MM.1S (cell line): ENCODE data around the gene WNT2.

Experiments
- DNase-seq: peaks from one replicate; pipeline ENCODE4 v3.0.0-alpha.2; 2015
- H2AFZ ChIP-seq: fragments of 300-600 bp; sonication (generic); 2 replicates; pipeline ENCODE4 v1.6.0; 2016; ENCODE audit warnings: antibody characterized with exemption, low read length
- H3F3A ChIP-seq: fragments of 300-600 bp; sonication (generic); 2 replicates; pipeline ENCODE4 v1.6.1; 2016; ENCODE audit warnings: mild to moderate bottlenecking, antibody characterized with exemption, low read length, moderate library complexity, mixed read lengths; ENCODE audit not compliant: insufficient read depth
- H3K27ac ChIP-seq: fragments of 300-600 bp; sonication (generic); 2 replicates; pipeline ENCODE4 v1.5.1; 2016; ENCODE audit warnings: mild to moderate bottlenecking, low read length
- H3K27me3 ChIP-seq: fragments of 300-600 bp; sonication (generic); replicated peaks from 2 replicates; pipeline ENCODE4 v1.6.0; 2016; ENCODE audit warnings: low read length; ENCODE audit not compliant: insufficient read depth
- H3K36me3 ChIP-seq: fragments of 300-600 bp; sonication (generic); replicated peaks from 2 replicates; pipeline ENCODE4 v1.6.1; 2016; ENCODE audit warnings: mild to moderate bottlenecking, low read length, mixed read lengths; ENCODE audit not compliant: insufficient read depth
- H3K4me1 ChIP-seq: fragments of 300-600 bp; sonication (generic); 2 replicates; pipeline ENCODE4 v1.6.1; 2016; ENCODE audit warnings: low read length, mixed read lengths
- H3K4me2 ChIP-seq: fragments of 300-600 bp; sonication (generic); 2 replicates; pipeline ENCODE4 v1.6.0; 2016; ENCODE audit warnings: low read depth, low read length
- H3K4me3 ChIP-seq: fragments of 300-600 bp; sonication (generic); 2 replicates; pipeline ENCODE4 v1.5.1; 2016; ENCODE audit warnings: low read length, mixed read lengths
- H3K79me2 ChIP-seq: fragments of 300-600 bp; sonication (generic); 2 replicates; pipeline ENCODE4 v1.6.1; 2016; ENCODE audit warnings: mixed run types, low read length, mixed read lengths
- H3K9ac ChIP-seq: fragments of 300-600 bp; sonication (generic); 2 replicates; pipeline ENCODE4 v1.6.1; 2016; ENCODE audit warnings: low read length, mixed read lengths
- H3K9me2 ChIP-seq: fragments of 300-600 bp; sonication (generic); replicated peaks from 2 replicates; pipeline ENCODE4 v1.6.1; 2016; ENCODE audit warnings: mild to moderate bottlenecking, low read length, mixed read lengths; ENCODE audit not compliant: insufficient read depth
- H3K9me3 ChIP-seq: fragments of 300-600 bp; sonication (generic); replicated peaks from 2 replicates; pipeline ENCODE4 v1.6.1; 2016; ENCODE audit warnings: mild to moderate bottlenecking, low read length, mixed read lengths; ENCODE audit not compliant: insufficient read depth
- H4K20me1 ChIP-seq: fragments of 300-600 bp; sonication (generic); 2 replicates; pipeline ENCODE4 v1.6.1; 2016; ENCODE audit warnings: mild to moderate bottlenecking, low read length, moderate library complexity, mixed read lengths; ENCODE audit not compliant: insufficient read depth
- EZH2 ChIP-seq: fragments of 300-600 bp; sonication (generic); optimal IDR thresholded peaks from 2 replicates; pipeline ENCODE3; 2017; ENCODE audit warnings: low read depth, mild to moderate bottlenecking, antibody characterized with exemption, low read length, mixed read lengths
- EZH2phosphoT487 ChIP-seq: fragments of 300-600 bp; sonication (generic); IDR thresholded peaks from 2 replicates; pipeline ENCODE4 v1.6.1; 2018; ENCODE audit warnings: antibody characterized with exemption, low read length
- TF ChIP-seq, protein P1 (sequence below): fragments of 300-600 bp; sonication (generic); IDR thresholded peaks from 2 replicates; pipeline ENCODE4 v1.5.1; 2016; ENCODE audit warnings: antibody characterized with exemption, low read length, mixed read lengths

The WNT2 gene

DNA sequence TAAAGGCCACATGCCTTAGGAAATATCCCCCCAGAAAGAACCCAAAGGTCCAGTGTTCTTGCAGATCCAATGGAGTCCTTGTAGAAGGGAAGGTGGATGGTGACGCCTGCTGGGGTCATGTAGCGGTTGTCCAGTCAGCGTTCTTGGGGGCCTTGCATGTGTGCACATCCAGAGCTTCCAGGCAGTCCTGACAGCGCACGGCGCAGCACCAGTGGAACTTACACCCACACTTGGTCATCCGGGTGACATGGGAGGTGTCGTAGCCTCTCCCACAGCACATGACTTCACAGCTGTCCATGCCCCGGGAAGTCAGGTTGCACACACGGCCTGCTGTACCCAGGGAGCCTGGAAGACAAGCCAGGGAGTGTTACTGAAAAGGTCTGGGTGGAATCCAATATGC lies 44.8 kb downstream of the WNT2 start:
- Histone ChIP-seq H3K27me3 (no peaks in the 10 kb centered on the region), H3K4me3 (no peak overlapping the region), H3K27ac (no peak overlapping the region), H3F3A (no peaks in the 10 kb centered on the region), H3K4me1 (no peaks in the 10 kb centered on the region), H2AFZ (no peak overlapping the region), H3K36me3 (no peaks in the 10 kb centered on the region), H3K9me3 (no peaks in the 10 kb centered on the region), H3K9ac (no peak overlapping the region), H4K20me1 (no peaks in the 10 kb centered on the region), H3K79me2 (no peaks in the 10 kb centered on the region), H3K9me2 (no peaks in the 10 kb centered on the region), H3K4me2 (no peak overlapping the region)
- no peak for DNase-seq
- TF ChIP-seq, protein P1, sequence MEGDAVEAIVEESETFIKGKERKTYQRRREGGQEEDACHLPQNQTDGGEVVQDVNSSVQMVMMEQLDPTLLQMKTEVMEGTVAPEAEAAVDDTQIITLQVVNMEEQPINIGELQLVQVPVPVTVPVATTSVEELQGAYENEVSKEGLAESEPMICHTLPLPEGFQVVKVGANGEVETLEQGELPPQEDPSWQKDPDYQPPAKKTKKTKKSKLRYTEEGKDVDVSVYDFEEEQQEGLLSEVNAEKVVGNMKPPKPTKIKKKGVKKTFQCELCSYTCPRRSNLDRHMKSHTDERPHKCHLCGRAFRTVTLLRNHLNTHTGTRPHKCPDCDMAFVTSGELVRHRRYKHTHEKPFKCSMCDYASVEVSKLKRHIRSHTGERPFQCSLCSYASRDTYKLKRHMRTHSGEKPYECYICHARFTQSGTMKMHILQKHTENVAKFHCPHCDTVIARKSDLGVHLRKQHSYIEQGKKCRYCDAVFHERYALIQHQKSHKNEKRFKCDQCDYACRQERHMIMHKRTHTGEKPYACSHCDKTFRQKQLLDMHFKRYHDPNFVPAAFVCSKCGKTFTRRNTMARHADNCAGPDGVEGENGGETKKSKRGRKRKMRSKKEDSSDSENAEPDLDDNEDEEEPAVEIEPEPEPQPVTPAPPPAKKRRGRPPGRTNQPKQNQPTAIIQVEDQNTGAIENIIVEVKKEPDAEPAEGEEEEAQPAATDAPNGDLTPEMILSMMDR = no peak
- TF ChIP-seq EZH2phosphoT487 (no peak), EZH2 (no peak)

DNA sequence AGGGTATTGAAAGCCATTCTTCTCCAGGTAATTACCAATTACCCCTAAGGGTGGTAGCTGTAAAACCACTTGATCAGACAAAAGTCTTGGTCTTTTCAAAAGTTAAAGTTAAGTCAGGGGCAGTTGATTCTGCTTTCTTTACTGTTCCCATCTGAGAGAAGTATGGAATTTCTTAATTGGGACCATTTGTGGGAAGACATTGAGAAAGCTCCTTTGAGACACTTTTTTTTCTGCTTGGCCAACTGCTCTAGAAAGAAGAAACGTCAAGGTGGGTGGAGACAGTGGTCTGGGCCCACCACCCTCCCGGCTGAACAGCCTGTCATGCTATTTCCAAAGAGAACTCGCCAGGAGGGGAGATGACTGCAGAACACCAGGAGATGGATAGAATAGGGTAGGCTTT lies 45.3 kb downstream of the WNT2 start:
- Histone ChIP-seq H3K9ac (no peak overlapping the region), H3K4me3 (no peak overlapping the region), H3F3A (no peaks in the 10 kb centered on the region), H3K36me3 (no peaks in the 10 kb centered on the region), H3K27me3 (no peaks in the 10 kb centered on the region), H3K79me2 (no peaks in the 10 kb centered on the region), H3K9me3 (no peaks in the 10 kb centered on the region), H3K4me1 (no peaks in the 10 kb centered on the region), H4K20me1 (no peaks in the 10 kb centered on the region), H3K4me2 (no peak overlapping the region), H2AFZ (no peak overlapping the region), H3K9me2 (no peaks in the 10 kb centered on the region), H3K27ac (no peak overlapping the region)
- DNase-seq = no peak
- TF ChIP-seq EZH2 (no peak), EZH2phosphoT487 (no peak)
- TF ChIP-seq, protein P1 = no peak

DNA sequence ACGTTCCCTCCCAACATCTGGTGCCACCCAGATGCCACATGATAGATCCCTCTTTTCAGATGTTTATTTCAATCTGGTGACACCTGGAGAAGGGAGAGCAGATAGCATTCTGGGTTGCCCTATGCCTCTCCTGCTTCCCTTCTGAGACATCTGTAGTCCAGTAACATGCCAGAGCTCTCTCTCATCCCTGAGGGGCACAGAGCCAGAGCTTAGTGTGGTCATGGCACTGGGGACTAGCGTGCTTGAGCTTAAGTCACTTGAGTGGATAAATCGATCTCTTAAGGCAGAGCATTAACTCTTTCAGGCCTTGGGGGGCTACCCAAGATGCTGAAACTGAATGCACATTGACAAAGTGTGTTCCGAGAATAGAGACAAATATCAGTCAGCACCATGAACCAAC lies 47.9 kb downstream of the WNT2 start:
- H3K4me3 ChIP-seq = no peak overlapping the region
- H3K27me3 ChIP-seq = no peaks in the 10 kb centered on the region
- no peaks in the 10 kb centered on the region for H3K79me2 ChIP-seq
- no peak overlapping the region for H3K4me2 ChIP-seq
- H3K36me3 ChIP-seq = no peaks in the 10 kb centered on the region
- no peak for DNase-seq
- no peaks in the 10 kb centered on the region for H3F3A ChIP-seq
- H3K9me2 ChIP-seq = no peaks in the 10 kb centered on the region
- H4K20me1 ChIP-seq = no peaks in the 10 kb centered on the region
- H3K9me3 ChIP-seq = no peaks in the 10 kb centered on the region
- TF ChIP-seq EZH2 = no peak
- TF ChIP-seq EZH2phosphoT487 = no peak
- TF ChIP-seq, protein P1 = no peak
- no peaks in the 10 kb centered on the region for H3K4me1 ChIP-seq
- H3K27ac ChIP-seq = no peak overlapping the region
- no peak overlapping the region for H2AFZ ChIP-seq
- no peak overlapping the region for H3K9ac ChIP-seq
